ENCODE data around the gene GPAM. TPM values are rescaled to one million over a fixed set of nuclear protein-coding genes. Genes with fewer than 3 reads are reported as not detected.
"Not testable (repeated sequence)": the region's sequence is repeated elsewhere in the genome, so short reads cannot be mapped to it uniquely, and the experiment has no call there.

GPAM gene, protein sequence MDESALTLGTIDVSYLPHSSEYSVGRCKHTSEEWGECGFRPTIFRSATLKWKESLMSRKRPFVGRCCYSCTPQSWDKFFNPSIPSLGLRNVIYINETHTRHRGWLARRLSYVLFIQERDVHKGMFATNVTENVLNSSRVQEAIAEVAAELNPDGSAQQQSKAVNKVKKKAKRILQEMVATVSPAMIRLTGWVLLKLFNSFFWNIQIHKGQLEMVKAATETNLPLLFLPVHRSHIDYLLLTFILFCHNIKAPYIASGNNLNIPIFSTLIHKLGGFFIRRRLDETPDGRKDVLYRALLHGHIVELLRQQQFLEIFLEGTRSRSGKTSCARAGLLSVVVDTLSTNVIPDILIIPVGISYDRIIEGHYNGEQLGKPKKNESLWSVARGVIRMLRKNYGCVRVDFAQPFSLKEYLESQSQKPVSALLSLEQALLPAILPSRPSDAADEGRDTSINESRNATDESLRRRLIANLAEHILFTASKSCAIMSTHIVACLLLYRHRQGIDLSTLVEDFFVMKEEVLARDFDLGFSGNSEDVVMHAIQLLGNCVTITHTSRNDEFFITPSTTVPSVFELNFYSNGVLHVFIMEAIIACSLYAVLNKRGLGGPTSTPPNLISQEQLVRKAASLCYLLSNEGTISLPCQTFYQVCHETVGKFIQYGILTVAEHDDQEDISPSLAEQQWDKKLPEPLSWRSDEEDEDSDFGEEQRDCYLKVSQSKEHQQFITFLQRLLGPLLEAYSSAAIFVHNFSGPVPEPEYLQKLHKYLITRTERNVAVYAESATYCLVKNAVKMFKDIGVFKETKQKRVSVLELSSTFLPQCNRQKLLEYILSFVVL
- 100 to 1,000 TPM in 1 of 8 experiments, 10 to 100 TPM in 7; 10.4 to 103 (median 14.1) TPM for total RNA-seq

DNA sequence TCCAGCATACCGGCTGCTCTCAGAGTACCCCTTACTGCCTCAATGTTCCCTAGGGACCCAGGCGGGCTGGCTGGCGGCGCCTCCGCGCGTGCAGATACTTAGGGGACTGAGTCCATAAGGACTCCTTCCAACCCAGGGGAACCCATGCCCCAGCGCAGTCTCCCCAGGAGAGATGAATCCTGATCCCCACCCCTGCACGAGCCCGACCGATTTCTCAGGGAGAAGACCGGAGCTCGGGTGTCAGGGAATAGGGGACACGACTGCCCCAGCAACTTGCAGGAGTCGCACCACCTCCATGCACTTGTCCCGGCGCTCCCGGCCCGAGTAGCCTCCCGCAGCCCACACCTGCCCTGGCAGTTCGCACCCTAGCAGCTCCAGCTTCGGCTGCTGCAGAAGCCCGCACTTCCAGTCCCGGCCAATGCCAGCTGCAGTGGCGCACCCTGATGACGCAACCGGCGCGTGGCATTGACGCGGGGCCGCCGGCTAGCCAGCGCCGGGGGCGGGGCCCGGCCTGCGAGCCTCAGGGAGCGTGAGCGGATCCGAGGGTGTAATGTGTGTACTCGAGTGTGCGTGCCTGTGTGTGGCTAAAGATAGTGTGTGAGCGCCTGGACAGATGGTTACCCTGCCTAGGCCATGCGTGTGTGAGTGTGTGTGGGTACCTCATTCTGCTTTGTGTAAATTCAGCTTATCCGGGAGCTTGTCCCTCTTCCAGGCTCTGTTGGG lies at the start of gene GPAM:
TSS of gene GPAM (minus strand) at position 437 of the 723 bp plus-strand sequence. CDS start 1,981 bp downstream, outside the sequence.
- 0 to 4% (median 0%) methylated on average over 2 to 11 of the region's 46 CpGs; no CpG with 5 or more reads in 4 of the 10 experiments for WGBS, 10 experiments
- in situ Hi-C loops (cut with MboI; ENCODE audit: low pct_unique_long_range_greater_than_20kb in 2 of 9, low sequenced_read_pairs in 9 of 9, unreplicated experiment in 9 of 9) = loop anchor here in 3 of 9 experiments (10.0 to 25.0 kb wide), 3 partner anchors 121 to 254 kb away; partner anchors contain the start of genes VTI1A (in 1 of the 3) and ZDHHC6 (in 1 of the 3)
- peak; percentile 94 to 99 (median 96) for ATAC-seq (replicated peaks in 6 of 8)
- Histone ChIP-seq H3K4me1 (replicated peaks in 1 of 2) (peaks cover 6 to 7% of the 10 kb centered on the region in 2 donors), H3K27ac (peak within 1 kb of the TSS; percentile 72 to 84), H3K4me3 (peak within 1 kb of the TSS; percentile 77 to 90 (median 83))

DNA sequence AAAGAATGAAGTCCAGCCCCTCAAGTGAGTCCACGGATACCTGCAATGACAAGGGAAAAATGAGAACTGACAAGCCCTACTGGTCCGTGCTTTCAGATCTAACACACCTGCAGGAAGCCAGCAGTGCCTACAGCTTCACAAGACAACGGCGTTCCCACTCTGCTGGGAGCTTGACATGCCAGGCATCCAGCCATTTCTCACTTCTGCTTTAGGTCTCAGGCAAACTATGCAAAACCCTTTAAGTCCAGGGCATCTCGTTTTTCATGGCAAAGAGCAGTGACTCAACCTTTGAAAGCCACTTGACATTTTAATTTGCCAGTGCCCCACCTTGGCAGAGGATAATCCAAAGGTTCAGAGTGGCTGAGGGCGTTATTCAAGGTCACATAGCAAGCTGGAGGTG lies 49.1 kb upstream of the GPAM start:
- Histone ChIP-seq H3K27ac (no peak overlapping the region), H3K4me3 (no peak overlapping the region), H3K4me1 (replicated peaks in 1 of 2) (no peaks in the 10 kb centered on the region)
- WGBS, 10 experiments = 0 to 84% (median 63%) methylated on average over 1 to 6 of the region's 6 CpGs; no CpG with 5 or more reads in 2 of the 10 experiments
- ATAC-seq (replicated peaks in 6 of 8) = no peak
- in situ Hi-C loops (cut with MboI; ENCODE audit: low pct_unique_long_range_greater_than_20kb in 2 of 9, low sequenced_read_pairs in 9 of 9, unreplicated experiment in 9 of 9) = no loop called here

DNA sequence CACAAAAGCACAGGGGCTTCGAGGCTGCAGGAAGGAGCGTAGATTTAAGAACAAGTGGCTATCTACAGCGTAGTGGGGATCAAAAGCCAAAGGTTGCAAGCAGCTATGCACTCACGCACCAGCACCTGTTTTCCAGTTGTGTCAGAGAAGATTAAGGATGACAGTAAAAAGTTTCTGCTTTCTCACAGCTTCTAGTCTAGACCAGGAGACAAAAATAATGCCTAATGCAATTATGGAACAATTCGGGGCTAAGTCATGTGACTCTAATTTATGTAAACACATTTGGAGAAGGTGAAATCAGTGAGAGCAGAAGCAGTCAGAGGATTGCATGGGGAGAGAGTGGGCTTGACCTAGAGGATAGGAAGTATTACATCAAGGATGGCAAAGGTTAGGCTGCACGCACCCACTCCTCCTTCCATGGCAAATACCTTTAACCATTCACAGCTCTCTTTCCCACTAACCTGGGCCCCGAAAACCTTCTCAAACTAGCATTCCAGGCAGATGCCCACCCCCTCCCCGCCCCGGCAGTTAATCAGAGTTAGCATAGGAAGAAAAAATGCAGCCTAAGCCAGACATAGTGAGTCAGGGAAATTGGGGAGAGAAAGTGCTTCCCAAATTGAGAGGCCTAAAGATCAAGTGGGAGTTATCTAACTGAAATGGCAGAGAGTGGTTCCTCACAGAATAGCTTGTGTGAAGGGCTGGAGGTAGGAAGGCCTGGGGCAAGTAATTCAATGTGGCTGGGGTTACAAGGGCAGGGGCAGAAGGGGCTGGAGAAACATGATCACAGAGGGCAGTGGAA lies 48.2 kb upstream of the GPAM start:
- 47 to 93% (median 68%) methylated on average over 3 to 9 of the region's 9 CpGs; no CpG with 5 or more reads in 2 of the 10 experiments for WGBS, 10 experiments
- in situ Hi-C loops (cut with MboI; ENCODE audit: low pct_unique_long_range_greater_than_20kb in 2 of 9, low sequenced_read_pairs in 9 of 9, unreplicated experiment in 9 of 9) = no loop called here

DNA sequence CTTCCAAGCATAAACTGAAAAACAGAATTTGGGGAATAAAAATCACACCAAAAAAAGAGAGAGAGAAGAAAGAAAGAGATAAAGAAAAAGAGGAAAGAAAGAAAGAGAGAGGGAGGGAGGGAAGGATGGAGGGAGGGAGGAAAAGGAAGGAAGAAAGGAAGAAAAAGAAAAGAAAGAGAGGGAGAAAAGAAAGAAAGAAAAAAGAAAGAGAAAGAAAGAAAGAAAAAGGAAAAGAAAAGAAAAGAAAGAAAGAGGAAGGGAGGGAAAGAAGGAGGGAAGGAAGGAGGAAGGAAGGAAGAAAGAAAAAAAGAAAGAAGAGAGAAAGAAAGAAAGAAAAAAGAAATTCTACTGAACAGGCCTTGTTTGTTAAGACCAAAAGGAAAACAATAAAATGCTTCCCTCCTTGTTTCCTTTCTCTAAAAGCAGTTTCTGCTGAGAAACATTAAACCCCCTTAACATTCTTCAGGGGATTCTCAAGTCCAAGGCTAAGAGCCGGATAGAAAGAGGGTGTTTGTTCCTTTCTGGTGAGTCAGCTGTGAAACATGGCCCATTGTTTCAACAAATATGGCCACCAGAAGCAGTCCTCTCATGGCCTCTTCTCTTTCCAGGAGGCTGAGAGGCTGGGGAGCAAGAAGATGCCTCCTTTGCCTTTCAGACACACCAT lies 46.9 kb upstream of the GPAM start:
- Histone ChIP-seq H3K4me1 (replicated peaks in 1 of 2) (no peaks in the 10 kb centered on the region), H3K27ac (no peak overlapping the region), H3K4me3 (no peak overlapping the region)
- no peak for ATAC-seq (replicated peaks in 6 of 8)
- WGBS, 10 experiments = 30 to 71% (median 41%) methylated on average over 1 of the region's 1 CpG; no CpG with 5 or more reads in 1 of the 10 experiments
- in situ Hi-C loops (cut with MboI; ENCODE audit: low pct_unique_long_range_greater_than_20kb in 2 of 9, low sequenced_read_pairs in 9 of 9, unreplicated experiment in 9 of 9) = no loop called here

More for the DNA sequence above, 48.2 kb upstream of the GPAM start:
- H3K4me3 ChIP-seq = no peak overlapping the region
- no peaks in the 10 kb centered on the region for H3K4me1 ChIP-seq (replicated peaks in 1 of 2)
- ATAC-seq (replicated peaks in 6 of 8) = peak in 1 of 8 experiments; percentile 20
- H3K27ac ChIP-seq = no peak overlapping the region

DNA sequence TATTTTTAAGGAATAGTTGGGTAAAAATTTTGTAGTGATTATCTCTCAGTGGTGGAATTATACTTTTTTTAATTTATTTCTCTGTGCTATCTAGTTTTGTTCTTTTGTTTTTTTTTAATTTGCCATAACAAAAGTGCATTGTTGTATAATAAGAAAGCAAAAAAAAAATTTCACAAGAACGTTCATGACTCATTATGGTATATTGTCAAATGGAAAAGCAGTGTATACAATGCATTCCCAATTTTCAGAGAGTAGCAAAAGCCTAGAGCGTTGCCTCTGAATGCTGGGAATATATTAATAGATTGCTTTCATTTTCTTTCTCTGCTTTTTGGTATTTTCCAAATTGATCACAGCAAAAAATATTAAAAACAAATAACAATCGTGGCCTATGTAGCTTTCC lies 46.3 kb upstream of the GPAM start:
- H3K27ac ChIP-seq = no peak overlapping the region
- in situ Hi-C loops (cut with MboI; ENCODE audit: low pct_unique_long_range_greater_than_20kb in 2 of 9, low sequenced_read_pairs in 9 of 9, unreplicated experiment in 9 of 9) = no loop called here
- WGBS, 10 experiments = 71 to 95% (median 86%) methylated on average over 1 to 3 of the region's 3 CpGs
- H3K4me3 ChIP-seq = no peak overlapping the region
- no peak for ATAC-seq (replicated peaks in 6 of 8)
- no peaks in the 10 kb centered on the region for H3K4me1 ChIP-seq (replicated peaks in 1 of 2)

DNA sequence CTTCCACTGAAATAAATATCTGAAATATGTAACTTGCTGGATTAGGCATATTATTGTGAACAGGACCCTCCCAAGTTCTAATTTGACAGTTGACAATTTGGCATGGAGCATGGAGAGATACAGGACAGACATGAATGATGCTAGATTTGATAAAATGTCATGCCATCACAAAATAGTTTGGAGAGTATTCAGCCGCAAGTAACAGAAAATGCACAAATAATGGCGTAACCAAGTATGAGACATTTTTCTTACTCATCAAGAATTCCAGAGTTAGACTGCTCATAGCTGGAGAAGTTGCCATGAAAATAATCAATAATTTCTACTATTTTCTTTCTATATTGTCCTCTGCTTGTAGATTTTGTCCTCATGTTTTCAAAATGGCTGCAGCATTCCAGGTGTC lies 45.5 kb upstream of the GPAM start:
- Histone ChIP-seq H3K27ac (no peak overlapping the region), H3K4me1 (replicated peaks in 1 of 2) (no peaks in the 10 kb centered on the region), H3K4me3 (no peak overlapping the region)
- WGBS, 10 experiments = 34 to 100% (median 90%) methylated on average over 2 of the region's 2 CpGs
- ATAC-seq (replicated peaks in 6 of 8) = no peak
- in situ Hi-C loops (cut with MboI; ENCODE audit: low pct_unique_long_range_greater_than_20kb in 2 of 9, low sequenced_read_pairs in 9 of 9, unreplicated experiment in 9 of 9) = no loop called here

DNA sequence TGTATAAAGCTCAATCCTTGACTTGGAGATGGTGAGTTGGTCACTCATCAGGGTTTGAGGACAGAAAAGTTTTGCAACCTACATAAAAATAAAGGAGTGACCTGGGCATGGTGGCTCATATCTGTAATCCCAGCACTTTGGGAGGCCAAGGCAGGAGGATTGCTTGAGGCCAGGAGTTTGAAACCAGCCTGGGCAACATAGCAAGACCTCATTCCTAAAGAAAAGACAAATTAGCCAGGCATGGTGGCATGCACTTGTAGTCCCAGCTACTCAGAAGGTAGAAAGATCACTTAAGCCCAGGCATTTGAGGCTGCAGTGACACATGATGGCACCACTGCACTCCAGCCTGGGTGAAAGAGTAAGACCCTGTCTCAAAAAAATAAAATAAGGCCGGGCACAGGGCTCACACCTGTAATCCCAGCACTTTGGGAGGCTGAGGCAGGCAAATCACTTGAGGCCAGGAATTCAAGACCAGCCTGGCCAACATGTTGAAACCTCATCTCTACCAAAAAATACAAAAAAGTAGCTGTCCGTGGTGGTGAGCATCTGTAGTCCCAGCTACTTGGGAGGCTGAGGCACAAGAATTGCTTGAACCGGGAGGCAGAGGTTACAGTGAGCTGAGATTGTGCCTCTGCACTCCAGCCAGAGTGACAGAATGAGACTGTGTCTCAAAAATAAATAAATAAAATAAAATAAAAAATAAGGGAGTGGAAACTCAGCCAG lies 45.0 kb upstream of the GPAM start:
- ATAC-seq (replicated peaks in 6 of 8); in situ Hi-C loops (cut with MboI; ENCODE audit: low pct_unique_long_range_greater_than_20kb in 2 of 9, low sequenced_read_pairs in 9 of 9, unreplicated experiment in 9 of 9); H3K4me3 ChIP-seq; H3K4me1 ChIP-seq (replicated peaks in 1 of 2); H3K27ac ChIP-seq: not testable (repeated sequence)
- WGBS, 10 experiments = 50 to 100% (median 79%) methylated on average over 1 to 2 of the region's 3 CpGs; no CpG with 5 or more reads in 1 of the 10 experiments

DNA sequence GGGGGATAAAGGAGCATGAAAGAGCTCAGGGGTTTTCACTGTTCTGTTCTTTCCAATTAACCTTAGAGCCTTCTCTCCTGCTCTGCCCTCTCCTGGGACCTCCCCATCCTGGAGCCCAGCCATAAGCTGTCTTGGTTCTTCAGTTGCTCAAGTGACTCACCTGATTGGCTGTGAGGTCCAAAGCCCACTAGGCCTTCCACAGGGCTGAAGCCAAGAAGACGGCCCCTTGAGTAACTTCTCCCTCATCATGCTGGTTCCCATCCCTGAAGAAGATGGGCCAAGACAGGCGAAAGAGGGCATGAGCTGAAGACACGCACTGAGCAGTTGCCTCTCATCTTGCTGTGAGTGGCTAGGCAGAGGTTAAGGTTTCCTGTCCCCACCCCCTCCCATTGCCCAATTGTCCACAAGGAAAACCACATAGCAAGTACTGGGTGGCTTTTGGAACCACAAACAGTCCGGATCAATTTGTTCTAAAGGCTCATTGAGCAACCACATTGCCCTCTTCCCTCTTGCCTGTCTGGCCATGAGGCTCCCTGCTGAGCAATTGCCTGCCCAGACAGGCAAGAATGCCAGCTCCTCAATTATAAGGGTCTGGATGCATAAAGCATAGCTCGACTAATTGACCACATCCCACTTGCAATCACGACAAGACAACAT lies 43.9 kb upstream of the GPAM start:
- WGBS, 10 experiments = 10 to 88% (median 84%) methylated on average over 1 to 6 of the region's 6 CpGs; no CpG with 5 or more reads in 3 of the 10 experiments

DNA sequence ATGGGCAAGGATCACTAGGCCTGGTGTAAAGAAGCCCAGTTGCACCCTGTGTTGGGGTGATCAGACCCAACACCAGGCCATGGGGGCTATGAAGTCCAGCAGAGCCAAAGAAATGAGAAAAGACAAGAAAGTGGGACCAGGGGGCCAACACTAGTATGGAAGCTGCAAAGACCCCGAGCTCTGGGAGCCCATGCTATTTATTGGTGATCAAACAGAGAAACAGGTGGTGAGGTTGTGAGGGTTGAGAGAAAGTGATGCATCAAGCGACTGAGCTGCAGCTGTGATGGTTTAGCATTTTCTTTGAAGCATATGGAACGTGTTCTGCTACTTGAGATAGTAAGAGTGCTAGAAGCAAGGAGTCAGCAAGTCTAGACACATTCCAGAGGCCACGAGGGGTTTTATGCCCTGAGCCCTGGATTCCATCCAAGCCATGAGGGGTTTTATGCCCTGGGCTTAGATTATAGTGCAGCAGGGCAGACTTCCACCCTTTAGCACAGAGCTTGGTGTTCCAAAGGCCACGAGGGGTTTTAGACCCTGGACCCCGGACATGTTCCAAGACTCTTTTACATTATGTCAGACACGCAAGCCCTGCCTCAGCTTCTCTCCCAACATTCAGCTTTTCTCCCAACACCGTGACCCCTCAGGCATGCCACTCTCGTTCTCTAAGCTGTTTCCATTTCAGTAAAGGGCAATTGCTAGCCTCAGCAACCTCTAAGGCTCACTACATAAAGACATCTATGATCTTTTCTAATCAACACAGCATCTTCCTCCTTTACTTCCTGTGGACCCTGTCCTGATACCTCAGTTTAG lies 43.1 kb upstream of the GPAM start:
- WGBS, 10 experiments = 60 to 100% (median 82%) methylated on average over 1 to 5 of the region's 9 CpGs; no CpG with 5 or more reads in 2 of the 10 experiments
- Histone ChIP-seq H3K4me1 (replicated peaks in 1 of 2) (no peaks in the 10 kb centered on the region), H3K27ac (no peak overlapping the region), H3K4me3 (no peak overlapping the region)
- in situ Hi-C loops (cut with MboI; ENCODE audit: low pct_unique_long_range_greater_than_20kb in 2 of 9, low sequenced_read_pairs in 9 of 9, unreplicated experiment in 9 of 9) = no loop called here
- ATAC-seq (replicated peaks in 6 of 8) = no peak

More for the DNA sequence above, 43.9 kb upstream of the GPAM start:
- in situ Hi-C loops (cut with MboI; ENCODE audit: low pct_unique_long_range_greater_than_20kb in 2 of 9, low sequenced_read_pairs in 9 of 9, unreplicated experiment in 9 of 9) = no loop called here
- Histone ChIP-seq H3K27ac (no peak overlapping the region), H3K4me3 (no peak overlapping the region), H3K4me1 (replicated peaks in 1 of 2) (no peaks in the 10 kb centered on the region)
- ATAC-seq (replicated peaks in 6 of 8) = no peak

DNA sequence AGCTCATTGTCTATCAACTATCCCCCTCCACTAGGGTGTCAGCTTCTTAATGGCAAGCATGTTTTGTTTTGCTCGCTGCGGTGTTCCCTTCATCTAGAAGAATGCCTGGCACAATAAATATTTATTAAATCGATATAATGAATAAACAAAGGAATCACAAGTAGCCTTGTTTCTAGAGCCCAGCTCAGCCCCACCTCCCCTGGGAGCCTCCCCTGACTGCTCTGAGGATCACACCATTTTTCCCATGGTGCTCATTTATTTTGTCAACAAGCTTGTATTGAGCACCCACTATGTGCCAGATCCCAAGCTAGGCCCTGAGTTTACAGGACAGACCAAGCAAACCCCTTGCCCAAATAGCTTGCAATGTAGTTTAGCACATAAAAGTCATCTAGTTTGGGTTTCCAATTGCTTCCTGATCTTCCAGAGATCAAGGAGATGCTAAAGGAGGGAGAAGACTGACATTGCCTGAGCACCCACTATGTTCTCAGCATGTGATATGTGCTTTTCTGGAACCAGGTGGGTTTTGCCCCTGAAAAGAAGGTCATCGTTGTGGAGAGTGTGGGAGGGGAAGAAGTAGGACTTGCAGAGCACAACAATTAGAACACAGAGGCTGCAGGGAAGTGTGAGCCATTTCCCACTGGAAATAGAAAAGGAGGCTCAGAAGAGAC lies 42.3 kb upstream of the GPAM start:
- Histone ChIP-seq H3K4me3 (no peak overlapping the region), H3K4me1 (replicated peaks in 1 of 2) (no peaks in the 10 kb centered on the region), H3K27ac (no peak overlapping the region)
- ATAC-seq (replicated peaks in 6 of 8) = no peak
- in situ Hi-C loops (cut with MboI; ENCODE audit: low pct_unique_long_range_greater_than_20kb in 2 of 9, low sequenced_read_pairs in 9 of 9, unreplicated experiment in 9 of 9) = no loop called here
- 60 to 93% (median 75%) methylated on average over 1 to 4 of the region's 4 CpGs; no CpG with 5 or more reads in 4 of the 10 experiments for WGBS, 10 experiments
